Activated naive CD8-positive, alpha-beta T cell treated with anti-CD3 and anti-CD28 coated beads for 36 hours (primary cell): ENCODE results near the gene CENPV. TPM values are rescaled to one million over a fixed set of nuclear protein-coding genes. Genes with fewer than 3 reads are reported as not detected.
A peak's percentile ranks its signal among the peaks of the same experiment; 100 is the strongest.
"Not testable (repeated sequence)": the region's sequence is repeated elsewhere in the genome, so short reads cannot be mapped to it uniquely, and the experiment has no call there.

Experiments used
- DNase-seq: peaks from one replicate; pipeline ENCODE4 v3.0.0; 2021
- H3K27ac Mint-ChIP-seq: one replicate; pipeline ENCODE4 v1.8.0; 2022; ENCODE audit warnings: mild to moderate bottlenecking, moderate library complexity, mixed read lengths
- H3K27me3 Mint-ChIP-seq: one replicate; pipeline ENCODE4 v1.8.0; 2022; ENCODE audit warnings: mild to moderate bottlenecking, mixed read lengths
- H3K36me3 Mint-ChIP-seq: one replicate; pipeline ENCODE4 v1.8.0; 2021; ENCODE audit warnings: mild to moderate bottlenecking, mixed read lengths
- H3K4me1 Mint-ChIP-seq: one replicate; pipeline ENCODE4 v1.8.0; 2021; ENCODE audit warnings: mixed read lengths
- H3K4me3 Mint-ChIP-seq: one replicate; pipeline ENCODE4 v1.8.0; 2022; ENCODE audit warnings: mild to moderate bottlenecking, moderate library complexity, mixed read lengths
- H3K9me3 Mint-ChIP-seq: one replicate; pipeline ENCODE4 v1.8.0; 2022; ENCODE audit warnings: mixed read lengths
- total RNA-seq, 2 experiments: library from RNA; stranded (reverse); gene quantifications; one replicate each; pipeline ENCODE4 v1.2.3, GENCODE V29; 2021

Gene CENPV
- 100 to 1,000 TPM; 145 to 154 TPM for total RNA-seq

- Mint-ChIP-seq H3K4me3 (peak within 1 kb of the TSS; percentile 96), H3K27ac (peak within 1 kb of the TSS; percentile 93), H3K9me3 (no peaks in the 10 kb centered on the region), H3K27me3 (no peaks in the 10 kb centered on the region), H3K4me1 (peaks cover 21% of the 10 kb centered on the region), H3K36me3 (peaks cover 12% of the 10 kb centered on the region)
- peak; percentile 84 for DNase-seq
These were observed at the start of gene CENPV for GRCh38 chr17:16353317-16354174. Gene CENPV (minus strand): TSS chr17:16353469. CDS start chr17:16353436, 33 bp downstream.

DNA sequence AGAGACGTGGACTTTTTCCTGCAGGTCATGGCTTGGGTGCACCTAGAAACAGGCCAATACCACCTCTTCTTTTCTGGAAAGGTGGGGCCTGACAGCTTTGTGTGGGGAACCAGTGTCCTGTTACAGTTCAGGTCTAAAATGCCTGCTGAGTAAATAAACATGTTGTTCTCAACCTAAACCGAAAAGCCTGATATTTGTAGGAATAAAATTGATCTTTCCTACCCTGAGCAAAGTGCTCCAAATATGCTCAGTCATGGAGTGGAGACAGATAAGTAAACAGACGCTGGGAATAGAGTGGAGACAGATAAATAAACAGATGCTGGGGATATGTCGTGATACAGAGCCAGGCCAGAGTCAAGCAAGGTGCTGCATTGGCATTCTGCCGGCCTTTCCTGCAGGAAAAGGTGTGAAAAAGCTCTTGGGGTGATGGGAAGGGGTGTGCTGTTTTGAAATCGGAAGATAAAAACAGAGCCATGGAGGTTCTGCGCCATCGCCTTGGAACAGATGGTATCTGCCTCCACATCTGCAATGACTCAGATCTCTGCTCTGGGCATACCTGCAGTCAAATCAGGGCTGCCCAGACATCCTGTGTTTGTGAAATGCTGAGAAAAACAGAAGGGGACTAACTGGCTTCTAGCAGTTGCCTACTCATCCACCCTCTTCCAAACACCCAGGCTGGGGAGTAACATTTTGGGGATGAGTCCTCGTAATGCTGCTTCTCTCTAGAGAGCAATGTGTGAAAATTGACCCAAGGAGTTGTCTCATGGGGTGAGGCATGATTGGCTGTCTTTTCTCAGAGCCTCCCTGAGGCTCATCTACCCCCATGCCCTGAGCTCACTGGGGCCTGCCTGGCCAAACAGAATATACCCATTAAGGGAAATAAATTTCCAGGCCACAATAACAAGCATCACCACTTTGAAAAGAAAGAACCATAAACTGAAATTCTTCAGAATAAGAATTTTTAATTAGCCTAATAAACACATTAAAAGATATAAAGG is 45.3 kb upstream of the CENPV start:
- Mint-ChIP-seq H3K9me3 (no peaks in the 10 kb centered on the region), H3K27me3 (peaks cover 8% of the 10 kb centered on the region), H3K4me3 (no peak overlapping the region), H3K36me3 (no peaks in the 10 kb centered on the region), H3K27ac (no peak overlapping the region), H3K4me1 (peaks cover 6% of the 10 kb centered on the region)
- no peak for DNase-seq

DNA sequence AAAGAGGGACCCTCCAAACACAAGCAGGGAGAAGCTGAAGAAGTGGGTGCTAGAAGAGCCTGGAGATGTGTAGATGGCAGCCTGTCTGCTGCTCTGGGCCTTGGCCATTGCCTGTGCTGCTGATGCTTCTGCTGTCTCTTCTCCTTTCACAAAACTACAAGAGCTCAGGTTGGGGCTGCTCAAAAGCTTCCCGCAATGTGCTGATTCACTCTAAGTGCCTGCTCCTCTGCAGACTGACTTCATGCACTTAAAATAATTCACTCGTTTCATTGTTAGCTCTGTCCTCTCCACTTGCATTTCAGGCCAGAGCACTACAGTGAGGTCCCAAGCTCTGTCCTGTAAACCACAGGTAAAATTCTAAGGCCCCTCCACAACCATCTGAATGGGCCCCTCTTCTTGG is 43.4 kb upstream of the CENPV start:
- not testable (repeated sequence) for H3K27me3 Mint-ChIP-seq, DNase-seq, H3K4me3 Mint-ChIP-seq, H3K36me3 Mint-ChIP-seq, H3K9me3 Mint-ChIP-seq, H3K27ac Mint-ChIP-seq, H3K4me1 Mint-ChIP-seq

GRCh38 chr17:16395887-16396286 is 42.6 kb upstream of the CENPV start:
- not testable (repeated sequence) for DNase-seq, H3K9me3 Mint-ChIP-seq, H3K4me1 Mint-ChIP-seq, H3K27ac Mint-ChIP-seq, H3K36me3 Mint-ChIP-seq, H3K4me3 Mint-ChIP-seq, H3K27me3 Mint-ChIP-seq

GRCh38 chr17:16392491-16392890 is 39.2 kb upstream of the CENPV start:
- not testable (repeated sequence) for H3K27me3 Mint-ChIP-seq, H3K4me1 Mint-ChIP-seq, H3K4me3 Mint-ChIP-seq, H3K36me3 Mint-ChIP-seq, H3K27ac Mint-ChIP-seq, H3K9me3 Mint-ChIP-seq, DNase-seq

- Mint-ChIP-seq H3K36me3 (no peaks in the 10 kb centered on the region), H3K27ac (no peak overlapping the region), H3K27me3 (peaks cover 10% of the 10 kb centered on the region), H3K4me3 (no peak overlapping the region), H3K9me3 (no peaks in the 10 kb centered on the region), H3K4me1 (peaks cover 8% of the 10 kb centered on the region)
- DNase-seq: no peak
These were observed 38.2 kb upstream of the CENPV start for GRCh38 chr17:16391451-16391850.

GRCh38 chr17:16386126-16386507 is 32.8 kb upstream of the CENPV start:
- Mint-ChIP-seq H3K36me3 (peaks cover 31% of the 10 kb centered on the region), H3K27ac (peak overlapping the region; percentile 72), H3K4me1 (peaks cover 39% of the 10 kb centered on the region), H3K27me3 (peaks cover 10% of the 10 kb centered on the region), H3K4me3 (peak overlapping the region; percentile 80)
- not testable (repeated sequence) for DNase-seq, H3K9me3 Mint-ChIP-seq

DNA sequence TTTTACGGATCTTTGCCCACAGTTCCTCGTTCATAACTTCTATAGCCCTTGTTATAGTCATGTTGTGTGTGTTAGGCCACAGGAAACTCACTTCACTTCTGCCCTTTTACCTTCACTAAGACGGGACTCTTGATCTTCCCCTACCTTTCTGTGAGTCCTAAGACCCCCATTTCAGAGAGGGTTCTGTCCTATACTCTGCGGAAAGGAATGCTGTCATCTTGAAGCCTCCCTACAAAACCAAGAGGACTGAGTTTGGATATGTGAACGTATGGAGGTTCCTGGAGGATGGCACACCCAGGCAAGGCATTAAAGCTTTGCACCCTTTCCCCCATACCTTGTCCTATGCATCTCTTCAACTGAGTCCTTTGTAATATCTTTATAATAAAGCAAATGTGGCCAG is 31.3 kb upstream of the CENPV start:
- Mint-ChIP-seq H3K4me1 (peaks cover 43% of the 10 kb centered on the region), H3K36me3 (peaks cover 33% of the 10 kb centered on the region), H3K9me3 (no peaks in the 10 kb centered on the region), H3K27ac (no peak overlapping the region), H3K4me3 (no peak overlapping the region), H3K27me3 (peaks cover 10% of the 10 kb centered on the region)
- DNase-seq: no peak

DNA sequence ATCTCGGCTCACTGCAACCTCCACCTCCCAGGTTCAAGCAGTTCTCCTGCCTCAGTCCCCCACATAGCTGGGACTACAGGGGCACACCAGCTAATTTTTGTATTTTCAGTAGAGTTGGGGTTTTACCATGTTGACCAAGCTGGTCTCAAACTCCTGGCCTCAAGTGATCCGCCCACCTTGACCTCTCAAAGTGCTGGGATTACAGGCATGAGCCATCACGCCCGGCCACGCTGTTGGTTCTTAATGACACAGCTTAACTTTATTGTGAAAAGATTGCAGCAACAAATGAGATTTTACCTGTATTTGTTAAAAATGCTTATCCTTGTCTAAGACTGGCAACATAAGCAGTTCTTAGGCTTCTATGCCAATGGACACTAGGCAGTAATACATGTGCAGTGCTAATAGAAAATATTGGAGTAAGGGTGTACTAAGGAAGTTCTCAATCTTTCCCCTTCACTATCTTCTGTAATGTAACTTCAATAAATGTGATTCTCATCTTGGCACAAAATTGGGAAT is 30.6 kb upstream of the CENPV start:
- H3K4me3 Mint-ChIP-seq: peak overlapping the region; percentile 95
- peaks cover 10% of the 10 kb centered on the region for H3K27me3 Mint-ChIP-seq
- H3K27ac Mint-ChIP-seq: peak overlapping the region; percentile 43
- peaks cover 33% of the 10 kb centered on the region for H3K36me3 Mint-ChIP-seq
- DNase-seq: no peak
- H3K9me3 Mint-ChIP-seq: no peaks in the 10 kb centered on the region
- peaks cover 43% of the 10 kb centered on the region for H3K4me1 Mint-ChIP-seq

GRCh38 chr17:16383216-16383615 is 29.9 kb upstream of the CENPV start:
- Mint-ChIP-seq H3K27ac (peak overlapping the region; percentile 43), H3K4me1 (peaks cover 43% of the 10 kb centered on the region), H3K4me3 (peak overlapping the region; percentile 95), H3K9me3 (no peaks in the 10 kb centered on the region), H3K27me3 (peaks cover 10% of the 10 kb centered on the region), H3K36me3 (peaks cover 33% of the 10 kb centered on the region)
- no peak for DNase-seq

DNA sequence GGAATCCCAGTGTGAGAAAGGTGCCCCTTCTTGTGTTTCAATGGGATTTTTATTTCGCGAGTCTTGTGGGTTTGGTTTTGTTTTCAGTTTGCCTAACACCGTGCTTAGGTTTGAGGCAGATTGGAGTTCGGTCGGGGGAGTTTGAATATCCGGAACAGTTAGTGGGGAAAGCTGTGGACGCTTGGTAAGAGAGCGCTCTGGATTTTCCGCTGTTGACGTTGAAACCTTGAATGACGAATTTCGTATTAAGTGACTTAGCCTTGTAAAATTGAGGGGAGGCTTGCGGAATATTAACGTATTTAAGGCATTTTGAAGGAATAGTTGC is 28.2 kb upstream of the CENPV start:
- DNase-seq: no peak
- Mint-ChIP-seq H3K4me1 (peaks cover 35% of the 10 kb centered on the region), H3K36me3 (peaks cover 33% of the 10 kb centered on the region), H3K27ac (peak overlapping the region; percentile 97), H3K4me3 (peak overlapping the region; percentile 95), H3K27me3 (no peaks in the 10 kb centered on the region), H3K9me3 (no peaks in the 10 kb centered on the region)

- H3K27ac Mint-ChIP-seq: peak within 1 kb of the TSS; percentile 97
- H3K4me3 Mint-ChIP-seq: peak within 1 kb of the TSS; percentile 95
- peaks cover 33% of the 10 kb centered on the region for H3K4me1 Mint-ChIP-seq
- no peaks in the 10 kb centered on the region for H3K27me3 Mint-ChIP-seq
- H3K9me3 Mint-ChIP-seq: no peaks in the 10 kb centered on the region
- DNase-seq: peak; percentile 95
- H3K36me3 Mint-ChIP-seq: peaks cover 33% of the 10 kb centered on the region
These were observed 27.6 kb upstream of the CENPV start, which contains the start of gene UBB for GRCh38 chr17:16380640-16381495. Gene UBB (plus strand): TSS chr17:16381091. CDS start chr17:16381908, 817 bp downstream.

DNA sequence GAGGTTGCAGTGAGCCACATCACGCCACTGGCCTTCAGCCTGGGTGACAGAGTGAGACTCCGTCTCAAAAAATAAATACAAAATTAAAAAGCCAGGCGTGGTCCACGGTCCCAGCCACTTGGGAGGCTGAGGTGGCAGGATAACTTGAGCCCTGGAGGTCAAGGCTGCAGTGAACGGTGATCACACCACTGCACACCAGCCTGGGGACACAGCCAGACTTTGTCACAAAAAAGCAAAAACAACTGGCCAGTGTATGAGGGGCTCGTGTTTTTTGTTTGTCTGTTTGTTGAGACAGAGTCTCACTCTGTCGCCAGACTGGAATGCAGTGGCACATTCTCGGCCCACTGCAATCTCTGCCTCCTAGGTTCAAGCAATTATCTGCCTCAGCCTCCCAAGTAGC is 26.4 kb upstream of the CENPV start:
- Mint-ChIP-seq H3K27me3 (no peaks in the 10 kb centered on the region), H3K36me3 (peaks cover 33% of the 10 kb centered on the region), H3K9me3 (no peaks in the 10 kb centered on the region), H3K4me1 (peaks cover 32% of the 10 kb centered on the region), H3K27ac (no peak overlapping the region), H3K4me3 (no peak overlapping the region)
- DNase-seq: no peak

- DNase-seq: no peak
- Mint-ChIP-seq H3K36me3 (peaks cover 28% of the 10 kb centered on the region), H3K9me3 (no peaks in the 10 kb centered on the region), H3K4me3 (no peak overlapping the region), H3K4me1 (peaks cover 23% of the 10 kb centered on the region), H3K27me3 (no peaks in the 10 kb centered on the region), H3K27ac (peak overlapping the region; percentile 29)
These were observed 25.5 kb upstream of the CENPV start for GRCh38 chr17:16378636-16379282.
